HPDE6-E6E7 (cell line): Measurements from ENCODE around the gene DENND4A.

Source experiments
- DNase-seq: peaks from one replicate; pipeline ENCODE4 v3.0.0; 2011; ENCODE audit warnings: missing footprints; ENCODE audit errors: extremely low spot score

DENND4A gene

GRCh38 chr15:65792138-65792987, at the start of gene DENND4A:
TSS of gene DENND4A (minus strand) at chr15:65792293. CDS start at chr15:65756450, 35,843 bp downstream.
- DNase-seq = peak; percentile 74

GRCh38 chr15:65841121-65841930, 49.2 kb upstream of the DENND4A start:
- no peak for DNase-seq

- DNase-seq = no peak
Measured at GRCh38 chr15:65839985-65840384, 47.9 kb upstream of the DENND4A start.

- no peak for DNase-seq
Measured at GRCh38 chr15:65839354-65839901, 47.3 kb upstream of the DENND4A start.

- DNase-seq = no peak
Measured at GRCh38 chr15:65837301-65838294, 45.5 kb upstream of the DENND4A start.

GRCh38 chr15:65836665-65837064, 44.6 kb upstream of the DENND4A start:
- no peak for DNase-seq

GRCh38 chr15:65835447-65835846, 43.4 kb upstream of the DENND4A start:
- no peak for DNase-seq

- DNase-seq = no peak
Measured at GRCh38 chr15:65834603-65835282, 42.6 kb upstream of the DENND4A start.

GRCh38 chr15:65833501-65834205, 41.6 kb upstream of the DENND4A start:
- DNase-seq = no peak

- peak; percentile 81 for DNase-seq
Measured at GRCh38 chr15:65832549-65833364, 40.7 kb upstream of the DENND4A start.

GRCh38 chr15:65829130-65829764, 37.2 kb upstream of the DENND4A start:
- peak; percentile 22 for DNase-seq

- DNase-seq = no peak
Measured at GRCh38 chr15:65828585-65828984, 36.5 kb upstream of the DENND4A start.

GRCh38 chr15:65827065-65827464, 35.0 kb upstream of the DENND4A start:
- DNase-seq = no peak

GRCh38 chr15:65824941-65825544, 33.0 kb upstream of the DENND4A start:
- DNase-seq = no peak

- DNase-seq = peak; percentile 65
Measured at GRCh38 chr15:65824031-65824743, 32.1 kb upstream of the DENND4A start.

- DNase-seq = no peak
Measured at GRCh38 chr15:65822316-65822715, 30.2 kb upstream of the DENND4A start.

- no peak for DNase-seq
Measured at GRCh38 chr15:65821070-65821469, 29.0 kb upstream of the DENND4A start.

- no peak for DNase-seq
Measured at GRCh38 chr15:65819563-65819960, 27.5 kb upstream of the DENND4A start.
